Endothelial cell (in vitro differentiated cells): ENCODE results near the gene GRK1. TPM values are rescaled to one million over a fixed set of nuclear protein-coding genes. Genes with fewer than 3 reads are reported as not detected.

Source experiments
- DNase-seq: peaks from one replicate; pipeline ENCODE4 v3.0.0; 2021; ENCODE audit warnings: low spot score
- H3K27ac Mint-ChIP-seq: one replicate; pipeline ENCODE4 v1.8.0; 2021; ENCODE audit warnings: mixed read lengths, inconsistent platforms; ENCODE audit not compliant: unreplicated experiment
- H3K27me3 Mint-ChIP-seq: one replicate; pipeline ENCODE4 v1.8.0; 2021; ENCODE audit warnings: mild to moderate bottlenecking, moderate library complexity, mixed read lengths, inconsistent platforms; ENCODE audit not compliant: unreplicated experiment
- H3K36me3 Mint-ChIP-seq: one replicate; pipeline ENCODE4 v1.8.0; 2021; ENCODE audit warnings: mild to moderate bottlenecking, low read depth, mixed read lengths, inconsistent platforms; ENCODE audit not compliant: unreplicated experiment
- H3K4me1 Mint-ChIP-seq: one replicate; pipeline ENCODE4 v1.8.0; 2021; ENCODE audit warnings: mild to moderate bottlenecking, mixed read lengths, inconsistent platforms; ENCODE audit not compliant: unreplicated experiment
- H3K4me3 Mint-ChIP-seq: one replicate; pipeline ENCODE4 v1.8.0; 2021; ENCODE audit warnings: mild to moderate bottlenecking, mixed read lengths, inconsistent platforms; ENCODE audit not compliant: unreplicated experiment
- H3K9me3 Mint-ChIP-seq: one replicate; pipeline ENCODE4 v1.8.0; 2021; ENCODE audit warnings: mixed read lengths, inconsistent platforms; ENCODE audit not compliant: unreplicated experiment
- CTCF ChIP-seq: fragments of 200-600 bp; sonication (generic); IDR thresholded peaks from one replicate; pipeline ENCODE4 v1.5.0; 2021; ENCODE audit warnings: antibody characterized with exemption; ENCODE audit not compliant: unreplicated experiment
- total RNA-seq: library from RNA; stranded (reverse); fragmentation: NEBNext Ultra II Directional; extraction: Animal tissue kit (Norgen Biotek cat#: 25700); gene quantifications from one replicate; pipeline ENCODE4 v1.2.1, GENCODE V29; 2021; ENCODE audit not compliant: unreplicated experiment

Gene GRK1
- total RNA-seq, 1 donor from 2014 or later, result 0.54 TPM

- DNase-seq, result no peak
- H3K9me3 Mint-ChIP-seq, result no peaks in the 10 kb centered on the region
- H3K27me3 Mint-ChIP-seq, result peaks cover 3% of the 10 kb centered on the region
- no peak overlapping the region for H3K4me3 Mint-ChIP-seq
- no peak for TF ChIP-seq CTCF
- no peak overlapping the region for H3K27ac Mint-ChIP-seq
- H3K36me3 Mint-ChIP-seq, result no peaks in the 10 kb centered on the region
- peaks cover under 1% of the 10 kb centered on the region for H3K4me1 Mint-ChIP-seq
Measured at GRCh38 chr13:113659337-113659736, 7.7 kb upstream of the GRK1 start.

- TF ChIP-seq CTCF, result no peak
- H3K4me3 Mint-ChIP-seq, result no peak overlapping the region
- peaks cover 6% of the 10 kb centered on the region for H3K27me3 Mint-ChIP-seq
- DNase-seq, result no peak
- H3K4me1 Mint-ChIP-seq, result no peaks in the 10 kb centered on the region
- H3K36me3 Mint-ChIP-seq, result no peaks in the 10 kb centered on the region
- H3K9me3 Mint-ChIP-seq, result no peaks in the 10 kb centered on the region
- H3K27ac Mint-ChIP-seq, result no peak overlapping the region
Measured at GRCh38 chr13:113660066-113660465, 7.0 kb upstream of the GRK1 start.

GRCh38 chr13:113661509-113661908 lies 5.5 kb upstream of the GRK1 start:
- H3K9me3 Mint-ChIP-seq, result no peaks in the 10 kb centered on the region
- H3K4me1 Mint-ChIP-seq, result no peaks in the 10 kb centered on the region
- no peak for DNase-seq
- H3K4me3 Mint-ChIP-seq, result no peak overlapping the region
- no peaks in the 10 kb centered on the region for H3K36me3 Mint-ChIP-seq
- peaks cover 5% of the 10 kb centered on the region for H3K27me3 Mint-ChIP-seq
- no peak overlapping the region for H3K27ac Mint-ChIP-seq
- TF ChIP-seq CTCF, result no peak

GRCh38 chr13:113663934-113664333 lies 3.1 kb upstream of the GRK1 start:
- Mint-ChIP-seq H3K4me1 (no peaks in the 10 kb centered on the region), H3K9me3 (no peaks in the 10 kb centered on the region), H3K27me3 (peaks cover 4% of the 10 kb centered on the region), H3K27ac (no peak overlapping the region), H3K36me3 (peaks cover 2% of the 10 kb centered on the region), H3K4me3 (no peak overlapping the region)
- no peak for TF ChIP-seq CTCF
- DNase-seq, result no peak

GRCh38 chr13:113664751-113665596 lies 2.0 kb upstream of the GRK1 start:
- TF ChIP-seq CTCF, result no peak
- H3K27ac Mint-ChIP-seq, result no peak overlapping the region
- H3K4me1 Mint-ChIP-seq, result no peaks in the 10 kb centered on the region
- peaks cover 4% of the 10 kb centered on the region for H3K36me3 Mint-ChIP-seq
- no peak overlapping the region for H3K4me3 Mint-ChIP-seq
- no peak for DNase-seq
- no peaks in the 10 kb centered on the region for H3K9me3 Mint-ChIP-seq
- H3K27me3 Mint-ChIP-seq, result peaks cover 8% of the 10 kb centered on the region
